Skeletal muscle tissue (tissue), 4 donors: ENCODE results near the gene GRM8. TPM values are rescaled to one million over a fixed set of nuclear protein-coding genes. Genes with fewer than 3 reads are reported as not detected.

Experiments
- H3K27ac ChIP-seq: one replicate; pipeline ENCODE4 v1.7.0; 2013; ENCODE audit warnings: mild to moderate bottlenecking, low read depth, low read length, inconsistent platforms
- H3K27me3 ChIP-seq, 3 donors: one replicate each; pipeline ENCODE4 v1.7.0; 2013; ENCODE audit warnings: low read length in 3 of 3; ENCODE audit not compliant: control insufficient read depth in 3 of 3, insufficient read depth in 3 of 3
- H3K36me3 ChIP-seq, 3 donors: one replicate each; pipeline ENCODE4 v1.7.0; 2013; ENCODE audit warnings: low read length in 3 of 3; ENCODE audit not compliant: control insufficient read depth in 3 of 3, insufficient read depth in 3 of 3
- H3K4me1 ChIP-seq, 3 donors: one replicate each; pipeline ENCODE4 v1.7.0; 2013; ENCODE audit warnings: low read length in 3 of 3, mild to moderate bottlenecking in 3 of 3; ENCODE audit not compliant: control insufficient read depth in 3 of 3, insufficient read depth in 3 of 3
- H3K4me3 ChIP-seq, 3 donors: one replicate each; pipeline ENCODE4 v1.7.0; 2013; ENCODE audit warnings: low read length in 3 of 3
- H3K9ac ChIP-seq, 3 donors: one replicate each; pipeline ENCODE4 v1.7.0; 2013; ENCODE audit warnings: low read length in 3 of 3, mild to moderate bottlenecking in 3 of 3, moderate library complexity in 2 of 3, low read depth in 1 of 3
- H3K9me3 ChIP-seq, 3 donors: one replicate each; pipeline ENCODE4 v1.7.0; 2013; ENCODE audit warnings: low read length in 3 of 3; ENCODE audit not compliant: control insufficient read depth in 3 of 3
- total RNA-seq: library from RNA; depleted of rRNA; stranded (reverse); fragments of >200 nt; gene quantifications from one replicate; pipeline ENCODE4 v1.2.3, GENCODE V29; 2014
- donor health status: Osteomylitis.

The GRM8 gene
- total RNA-seq, 1 donor from 2014 or later, result not detected

- no peaks in the 10 kb centered on the region for H3K36me3 ChIP-seq
- no peak overlapping the region for H3K9ac ChIP-seq
- no peaks in the 10 kb centered on the region for H3K9me3 ChIP-seq
- H3K4me3 ChIP-seq, result no peak overlapping the region
- H3K27ac ChIP-seq, result no peak overlapping the region
- H3K27me3 ChIP-seq, result no peaks in the 10 kb centered on the region
- H3K4me1 ChIP-seq, result no peaks in the 10 kb centered on the region
These were observed 235.5 kb downstream of the GRM8 start for GRCh38 chr7:127017196-127017595.

- no peaks in the 10 kb centered on the region for H3K36me3 ChIP-seq
- no peak overlapping the region for H3K4me3 ChIP-seq
- H3K27me3 ChIP-seq, result no peaks in the 10 kb centered on the region
- no peak overlapping the region for H3K9ac ChIP-seq
- no peaks in the 10 kb centered on the region for H3K9me3 ChIP-seq
- H3K4me1 ChIP-seq, result no peaks in the 10 kb centered on the region
- no peak overlapping the region for H3K27ac ChIP-seq
These were observed 252.0 kb downstream of the GRM8 start for GRCh38 chr7:127000725-127001124.

- Histone ChIP-seq H3K4me3 (no peak overlapping the region), H3K9ac (no peak overlapping the region), H3K36me3 (no peaks in the 10 kb centered on the region), H3K9me3 (no peaks in the 10 kb centered on the region), H3K27ac (no peak overlapping the region), H3K4me1 (no peaks in the 10 kb centered on the region), H3K27me3 (no peaks in the 10 kb centered on the region)
These were observed 256.1 kb downstream of the GRM8 start for GRCh38 chr7:126996659-126997058.

GRCh38 chr7:126993626-126994213 lies 259.0 kb downstream of the GRM8 start:
- no peaks in the 10 kb centered on the region for H3K36me3 ChIP-seq
- H3K9me3 ChIP-seq, result no peaks in the 10 kb centered on the region
- H3K4me1 ChIP-seq, result no peaks in the 10 kb centered on the region
- no peaks in the 10 kb centered on the region for H3K27me3 ChIP-seq
- H3K4me3 ChIP-seq, result no peak overlapping the region
- no peak overlapping the region for H3K9ac ChIP-seq
- H3K27ac ChIP-seq, result no peak overlapping the region

- no peak overlapping the region for H3K9ac ChIP-seq
- H3K4me1 ChIP-seq, result no peaks in the 10 kb centered on the region
- H3K36me3 ChIP-seq, result no peaks in the 10 kb centered on the region
- no peak overlapping the region for H3K4me3 ChIP-seq
- H3K27me3 ChIP-seq, result no peaks in the 10 kb centered on the region
- no peaks in the 10 kb centered on the region for H3K9me3 ChIP-seq
- H3K27ac ChIP-seq, result no peak overlapping the region
These were observed 264.7 kb downstream of the GRM8 start for GRCh38 chr7:126988022-126988421.

GRCh38 chr7:126979722-126980121 lies 273.0 kb downstream of the GRM8 start:
- H3K27me3 ChIP-seq, result no peaks in the 10 kb centered on the region
- H3K9me3 ChIP-seq, result no peaks in the 10 kb centered on the region
- no peak overlapping the region for H3K27ac ChIP-seq
- H3K9ac ChIP-seq, result no peak overlapping the region
- H3K4me3 ChIP-seq, result no peak overlapping the region
- H3K4me1 ChIP-seq, result no peaks in the 10 kb centered on the region
- H3K36me3 ChIP-seq, result no peaks in the 10 kb centered on the region

GRCh38 chr7:126978865-126979264 lies 273.9 kb downstream of the GRM8 start:
- no peak overlapping the region for H3K27ac ChIP-seq
- H3K4me1 ChIP-seq, result no peaks in the 10 kb centered on the region
- no peaks in the 10 kb centered on the region for H3K27me3 ChIP-seq
- no peak overlapping the region for H3K9ac ChIP-seq
- no peak overlapping the region for H3K4me3 ChIP-seq
- no peaks in the 10 kb centered on the region for H3K9me3 ChIP-seq
- no peaks in the 10 kb centered on the region for H3K36me3 ChIP-seq

GRCh38 chr7:126973066-126973465 lies 279.7 kb downstream of the GRM8 start:
- Histone ChIP-seq H3K4me1 (no peaks in the 10 kb centered on the region), H3K36me3 (no peaks in the 10 kb centered on the region), H3K27ac (no peak overlapping the region), H3K27me3 (no peaks in the 10 kb centered on the region), H3K4me3 (no peak overlapping the region), H3K9ac (no peak overlapping the region), H3K9me3 (no peaks in the 10 kb centered on the region)

- no peaks in the 10 kb centered on the region for H3K9me3 ChIP-seq
- no peak overlapping the region for H3K4me3 ChIP-seq
- no peak overlapping the region for H3K9ac ChIP-seq
- H3K27me3 ChIP-seq, result no peaks in the 10 kb centered on the region
- H3K36me3 ChIP-seq, result no peaks in the 10 kb centered on the region
- no peaks in the 10 kb centered on the region for H3K4me1 ChIP-seq
- no peak overlapping the region for H3K27ac ChIP-seq
These were observed 280.2 kb downstream of the GRM8 start for GRCh38 chr7:126972571-126972970.

GRCh38 chr7:126959649-126960048 lies 293.1 kb downstream of the GRM8 start:
- no peaks in the 10 kb centered on the region for H3K27me3 ChIP-seq
- no peaks in the 10 kb centered on the region for H3K9me3 ChIP-seq
- no peaks in the 10 kb centered on the region for H3K4me1 ChIP-seq
- H3K27ac ChIP-seq, result no peak overlapping the region
- H3K36me3 ChIP-seq, result no peaks in the 10 kb centered on the region
- H3K4me3 ChIP-seq, result no peak overlapping the region
- no peak overlapping the region for H3K9ac ChIP-seq

- Histone ChIP-seq H3K4me3 (no peak overlapping the region), H3K9ac (no peak overlapping the region), H3K4me1 (no peaks in the 10 kb centered on the region), H3K36me3 (no peaks in the 10 kb centered on the region), H3K27ac (no peak overlapping the region), H3K9me3 (no peaks in the 10 kb centered on the region), H3K27me3 (no peaks in the 10 kb centered on the region)
These were observed 294.4 kb downstream of the GRM8 start for GRCh38 chr7:126958367-126958766.
